ENCODE results near the gene UST. TPM values are rescaled to one million over a fixed set of nuclear protein-coding genes. Genes with fewer than 3 reads are reported as not detected.

Gene UST
- total and polyA plus RNA-seq, 9 of the 15 experiments (the other 6 are each of a cell fraction or from before 2014, with no cell fraction given) = 0.04 to 0.10 TPM; not detected in 7

- ATAC-seq (no peak), FAIRE-seq (peak; percentile 37), DNase-seq (ENCODE audit: extremely low read depth in 1 of 4, low spot score in 3 of 4) (no peak)
- Histone ChIP-seq H4K20me1 (replicated peaks; ENCODE audit: control insufficient read depth, insufficient read depth, low read length) (no peaks in the 10 kb centered on the region), H3K9ac (ENCODE audit: insufficient read depth in 1 of 2, low read depth in 2 of 2, low read length in 2 of 2) (no peak overlapping the region), H3K4me2 (ENCODE audit: insufficient read depth, low read length) (no peak overlapping the region), H3K9me1 (ENCODE audit: control insufficient read depth, insufficient read depth, low read length) (no peaks in the 10 kb centered on the region), H3K79me2 (ENCODE audit: control insufficient read depth, insufficient read depth, low read length) (no peaks in the 10 kb centered on the region), H3K9me3 (replicated peaks; ENCODE audit: control insufficient read depth, insufficient read depth, low read depth, low read length) (no peaks in the 10 kb centered on the region), H3K36me3 (ENCODE audit: control insufficient read depth, insufficient read depth, low read length) (no peaks in the 10 kb centered on the region), H3K27ac (ENCODE audit: extremely low read depth, low read depth, low read length) (no peak overlapping the region), H3K27me3 (ENCODE audit: control insufficient read depth in 2 of 2, insufficient read depth in 2 of 2, low read length in 2 of 2) (no peaks in the 10 kb centered on the region), H3K4me1 (replicated peaks in 1 of 2; ENCODE audit: control insufficient read depth in 2 of 2, insufficient read depth in 2 of 2, low read length in 2 of 2) (no peaks in the 10 kb centered on the region), H2AFZ (ENCODE audit: low read depth, low read length) (no peak overlapping the region), H3K4me3 (no peak overlapping the region)
- no TSS peak for BruUV-seq (replicated peaks)
- in situ Hi-C loops (cut with MboI) (no loop called here), intact Hi-C loops (cut with micrococcal nuclease) (no loop called here)
- TF ChIP-seq FOXM1 (IDR thresholded peaks at IDR 0.05; ENCODE audit: low read depth) (no peak), FOXM1 (CRISPR knock-in tag; IDR thresholded peaks at IDR 0.05; ENCODE audit: low read depth) (no peak), NELFE (IDR thresholded peaks at IDR 0.05; ENCODE audit: insufficient read depth, insufficient read length) (no peak), ZBTB5 (IDR thresholded peaks at IDR 0.05) (no peak), DLX4 (CRISPR knock-in tag; IDR thresholded peaks at IDR 0.05) (no peak)
- CTCF ChIA-PET (ENCODE audit: low intra/inter-chr PET ratio) = no interaction called here
- POLR2A ChIA-PET = no interaction called here
- 0% methylated on average over 3 of the region's 3 CpGs for WGBS (ENCODE audit: insufficient coverage, low coverage, missing lambda C conversion rate)
These were observed 251.0 kb downstream of the UST start for GRCh38 chr6:148997865-148998264.
